Keratinocyte (primary cell): ENCODE results near the gene RCN2. TPM values are rescaled to one million over a fixed set of nuclear protein-coding genes. Genes with fewer than 3 reads are reported as not detected.

Source experiments
- DNase-seq: peaks from one replicate; pipeline ENCODE4 v3.0.0-alpha.2; 2011; ENCODE audit warnings: low read depth, missing footprints, low spot score
- FAIRE-seq: peaks from 2 replicates; lab custom pipeline; 2011; peaks lifted over from hg19 to GRCh38; lab: Jason Lieb, UNC
- H2AFZ ChIP-seq: 2 replicates; pipeline ENCODE4 v1.6.0; 2012; ENCODE audit warnings: low read length, control low read depth, inconsistent platforms; ENCODE audit not compliant: control insufficient read depth
- H3K27ac ChIP-seq: 2 replicates; pipeline ENCODE4 v1.5.1; 2011; ENCODE audit warnings: low read length; ENCODE audit not compliant: control insufficient read depth, insufficient read depth
- H3K27me3 ChIP-seq: 3 replicates; pipeline ENCODE4 v1.6.0; 2011; ENCODE audit warnings: low read length; ENCODE audit not compliant: control insufficient read depth, insufficient read depth; ENCODE audit errors: extremely low read depth
- H3K36me3 ChIP-seq, 2 experiments: 2 replicates in 1 of 2; 3 replicates in 1 of 2; pipeline ENCODE4 v1.5.1; 2011; ENCODE audit warnings: low read length in 2 of 2, mild to moderate bottlenecking in 1 of 2; ENCODE audit not compliant: control insufficient read depth in 2 of 2, insufficient read depth in 2 of 2; ENCODE audit errors: extremely low read depth in 1 of 2
- H3K4me1 ChIP-seq: 3 replicates; pipeline ENCODE4 v1.5.1; 2011; ENCODE audit warnings: low read length; ENCODE audit not compliant: control insufficient read depth, insufficient read depth; ENCODE audit errors: extremely low read depth
- H3K4me2 ChIP-seq: 3 replicates; pipeline ENCODE4 v1.6.0; 2011; ENCODE audit warnings: low read depth, low read length; ENCODE audit not compliant: control insufficient read depth, insufficient read depth; ENCODE audit errors: extremely low read depth
- H3K4me3 ChIP-seq, 3 experiments: fragments of 200-600 bp in 1 of 3; sonication (generic) in 1 of 3; 2 replicates in 2 of 3; 3 replicates in 1 of 3; pipeline ENCODE4 v1.5.1; 2011 to 2016; ENCODE audit warnings: low read length in 3 of 3, mild to moderate bottlenecking in 3 of 3, control low read depth in 2 of 3, inconsistent platforms in 1 of 3, low read depth in 1 of 3, mixed read lengths in 1 of 3, mixed run types in 1 of 3, moderate library complexity in 1 of 3; ENCODE audit not compliant: control insufficient read depth in 2 of 3, insufficient read depth in 2 of 3; ENCODE audit errors: extremely low read depth in 1 of 3
- H3K79me2 ChIP-seq: 2 replicates; pipeline ENCODE4 v1.6.0; 2012; ENCODE audit warnings: low read length; ENCODE audit not compliant: control insufficient read depth, insufficient read depth
- H3K9ac ChIP-seq: 3 replicates; pipeline ENCODE4 v1.6.0; 2011; ENCODE audit warnings: low read length; ENCODE audit not compliant: control insufficient read depth, insufficient read depth; ENCODE audit errors: extremely low read depth
- H3K9me1 ChIP-seq: 3 replicates; pipeline ENCODE4 v1.6.0; 2011; ENCODE audit warnings: low read length; ENCODE audit not compliant: control insufficient read depth, insufficient read depth; ENCODE audit errors: extremely low read depth
- H3K9me3 ChIP-seq: 2 replicates; pipeline ENCODE4 v1.5.1; 2012; ENCODE audit warnings: low read depth, low read length; ENCODE audit not compliant: control insufficient read depth
- H4K20me1 ChIP-seq: 3 replicates; pipeline ENCODE4 v1.6.0; 2011; ENCODE audit warnings: low read length; ENCODE audit not compliant: control insufficient read depth, insufficient read depth; ENCODE audit errors: extremely low read depth
- CTCF ChIP-seq, 3 experiments: IDR thresholded peaks in 1 of 3; conservative IDR thresholded peaks in 1 of 3; optimal IDR thresholded peaks in 1 of 3; 2 replicates in 2 of 3; 3 replicates in 1 of 3; pipeline versions ENCODE3 to v1.5.1; 2011; ENCODE audit warnings: low read length in 3 of 3, mild to moderate bottlenecking in 3 of 3, moderate library complexity in 2 of 3, control low read depth in 1 of 3, inconsistent platforms in 1 of 3; ENCODE audit not compliant: insufficient read depth in 2 of 3; ENCODE audit errors: extremely low read depth in 1 of 3
- EZH2 ChIP-seq: IDR thresholded peaks from one replicate; pipeline ENCODE4 v1.6.1; 2012; ENCODE audit warnings: inconsistent platforms, mild to moderate bottlenecking, low read length, moderate library complexity
- dilution Hi-C: fragments of 300-500 bp; cut with MboI; formaldehyde crosslinking; loops from one replicate; pipeline ENCODE4 v1.7.0; 2020; ENCODE audit warnings: low sequenced_read_pairs; ENCODE audit not compliant: extremely low pct_ligation_motif_present
- polyA plus RNA-seq, 5 experiments: library from polyadenylated mRNA; depleted of rRNA in 3 of 5; stranded (reverse) in 3 of 5; stranded (forward) in 1 of 5; unstranded in 1 of 5; fragments of >200 nt; gene quantifications; 1 replicate in 1 of 5; 2 replicates in 3 of 5; 3 replicates in 1 of 5; pipeline versions ENCODE4 v1.2.1 to v1.2.3, GENCODE V29; 2011 to 2012; ENCODE audit warnings: missing spikeins in 2 of 5, low read depth in 1 of 5, low replicate concordance in 1 of 5

RCN2 gene
- polyA plus RNA-seq, 1 donor (not counting 4 experiments of a cell fraction or from before 2014, with no cell fraction given), result 118 TPM

DNA sequence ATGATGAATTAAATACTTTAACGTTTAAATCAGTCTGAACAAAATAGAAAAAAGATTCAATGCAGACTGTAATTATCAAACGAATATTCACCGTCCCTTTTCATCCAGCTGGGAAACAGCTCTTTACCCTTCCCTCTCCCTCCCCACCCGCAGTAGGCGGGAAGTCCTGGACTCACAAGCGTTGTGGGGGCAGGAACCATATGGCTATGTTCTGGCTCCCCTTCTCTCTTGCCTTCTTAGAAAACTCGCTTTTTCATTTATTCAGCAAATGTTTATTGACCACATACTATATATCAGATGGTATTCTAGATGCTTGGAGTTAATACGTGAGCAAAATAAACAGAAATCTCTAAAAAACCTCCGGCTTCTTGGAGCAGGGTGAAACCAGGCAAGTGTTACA lies 25.7 kb upstream of the RCN2 start:
- no peaks in the 10 kb centered on the region for H3K9me1 ChIP-seq
- no peaks in the 10 kb centered on the region for H3K27me3 ChIP-seq
- no peaks in the 10 kb centered on the region for H3K36me3 ChIP-seq
- no peaks in the 10 kb centered on the region for H3K9me3 ChIP-seq
- H3K79me2 ChIP-seq, result no peaks in the 10 kb centered on the region
- FAIRE-seq, result no peak
- no peak overlapping the region for H3K27ac ChIP-seq
- dilution Hi-C loops, result no loop called here
- peak overlapping the region; percentile 90 for H2AFZ ChIP-seq
- peak overlapping the region; percentile 78 for H3K9ac ChIP-seq
- no peaks in the 10 kb centered on the region for H4K20me1 ChIP-seq
- peak overlapping the region in 1 of 3 experiments; percentile 69 for H3K4me3 ChIP-seq
- DNase-seq, result no peak
- TF ChIP-seq EZH2 (no peak), CTCF (optimal IDR thresholded peaks at IDR 0.05 in 1 of 3, IDR thresholded peaks at IDR 0.05 in 1 of 3, conservative IDR thresholded peaks at IDR 0.05 in 1 of 3; ENCODE audit: extremely low read depth in 1 of 3, insufficient read depth in 2 of 3, low read length in 3 of 3) (no peak)
- peaks cover 5% of the 10 kb centered on the region for H3K4me1 ChIP-seq
- H3K4me2 ChIP-seq, result peak overlapping the region; percentile 89

- H2AFZ ChIP-seq, result no peak overlapping the region
- H3K9me1 ChIP-seq, result no peaks in the 10 kb centered on the region
- TF ChIP-seq EZH2, result no peak
- TF ChIP-seq CTCF (optimal IDR thresholded peaks at IDR 0.05 in 1 of 3, IDR thresholded peaks at IDR 0.05 in 1 of 3, conservative IDR thresholded peaks at IDR 0.05 in 1 of 3; ENCODE audit: extremely low read depth in 1 of 3, insufficient read depth in 2 of 3, low read length in 3 of 3), result no peak
- DNase-seq (no peak), FAIRE-seq (no peak)
- no peaks in the 10 kb centered on the region for H3K9me3 ChIP-seq
- no peak overlapping the region for H3K9ac ChIP-seq
- no peaks in the 10 kb centered on the region for H3K79me2 ChIP-seq
- H3K27me3 ChIP-seq, result no peaks in the 10 kb centered on the region
- dilution Hi-C loops, result no loop called here
- no peak overlapping the region for H3K4me3 ChIP-seq
- H3K4me1 ChIP-seq, result no peaks in the 10 kb centered on the region
- no peaks in the 10 kb centered on the region for H4K20me1 ChIP-seq
- no peak overlapping the region for H3K27ac ChIP-seq
- no peaks in the 10 kb centered on the region for H3K36me3 ChIP-seq
- H3K4me2 ChIP-seq, result no peak overlapping the region
Observed at GRCh38 chr15:76912430-76912829, 19.1 kb upstream of the RCN2 start.
